NOMO-1 treated with dmso at 0.1 percent for 144 hours (cell line): ENCODE data around the gene GIMAP1.
A peak's percentile ranks its signal among the peaks of the same experiment; 100 is the strongest.
"Not testable (repeated sequence)": the region's sequence is repeated elsewhere in the genome, so short reads cannot be mapped to it uniquely, and the experiment has no call there.

Source experiments
- DNase-seq: peaks from one replicate; lab custom pipeline; 2025; ENCODE audit not compliant: unreplicated experiment; lab: John Stamatoyannopoulos, UW

Gene GIMAP1

DNA sequence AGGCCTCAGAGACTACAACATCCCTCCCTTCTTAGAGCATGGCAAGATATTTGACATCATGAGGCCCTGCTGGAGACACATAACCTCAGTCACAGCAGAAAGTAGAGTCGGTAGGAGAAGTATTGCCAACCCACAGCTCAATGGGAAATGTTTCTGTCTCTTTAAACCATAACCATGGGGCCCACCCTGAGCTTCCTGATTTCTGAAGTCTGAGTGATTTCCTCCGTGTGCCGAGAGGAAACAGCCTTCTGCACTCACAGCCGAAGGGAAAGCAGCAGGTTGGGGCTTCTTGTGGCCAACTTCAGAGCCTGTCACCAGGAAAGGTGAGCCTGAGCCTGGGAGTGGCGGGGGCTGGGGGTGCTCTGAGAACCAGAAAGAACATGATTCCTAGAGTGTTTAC, at the start of gene GIMAP1:
TSS of gene GIMAP1 (plus strand) at position 246 of the 400 bp plus-strand sequence. CDS start 2,435 bp downstream, outside the sequence.
- peak; percentile 41 for DNase-seq

- no peak for DNase-seq
Measured at GRCh38 chr7:150668472-150668911, 47.9 kb upstream of the GIMAP1 start.

- no peak for DNase-seq
Measured at GRCh38 chr7:150668977-150669376, 47.4 kb upstream of the GIMAP1 start.

DNA sequence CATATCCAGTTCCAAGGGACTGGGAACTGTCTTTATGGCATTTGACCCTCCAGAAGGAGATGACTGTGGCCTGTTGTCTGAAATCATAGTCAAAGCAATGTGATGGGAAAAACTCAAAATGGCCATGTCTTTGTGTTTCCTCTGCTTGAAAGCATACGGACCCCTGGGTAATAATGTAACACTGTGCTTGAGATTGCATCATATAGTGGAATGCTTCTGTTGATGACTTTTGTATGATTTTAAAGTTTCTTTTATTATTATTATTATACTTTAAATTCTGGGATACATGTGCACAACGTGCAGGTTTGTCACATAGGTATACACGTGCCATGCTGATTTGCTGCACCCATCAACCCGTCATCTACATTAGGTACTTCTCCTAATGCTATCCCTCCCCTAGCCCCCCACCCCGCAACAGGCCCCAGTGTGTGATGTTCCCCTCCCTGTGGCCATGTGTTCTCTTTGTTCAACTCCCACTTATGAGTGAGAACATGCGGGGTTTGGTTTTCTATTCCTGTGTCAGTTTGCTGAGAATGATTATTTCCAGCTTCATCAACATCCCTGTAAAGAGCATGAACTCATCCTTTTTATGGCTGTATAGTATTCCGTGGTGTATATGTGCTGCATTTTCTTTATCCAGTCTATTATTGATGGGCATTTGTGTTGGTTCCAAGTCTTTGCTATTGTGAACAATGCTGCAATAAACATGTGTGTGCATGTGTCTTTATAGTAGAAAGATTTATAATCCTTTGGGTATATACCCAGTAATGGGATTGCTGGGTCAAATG, 44.4 kb upstream of the GIMAP1 start:
- not testable (repeated sequence) for DNase-seq

- no peak for DNase-seq
Measured at GRCh38 chr7:150675714-150676113, 40.7 kb upstream of the GIMAP1 start.

DNA sequence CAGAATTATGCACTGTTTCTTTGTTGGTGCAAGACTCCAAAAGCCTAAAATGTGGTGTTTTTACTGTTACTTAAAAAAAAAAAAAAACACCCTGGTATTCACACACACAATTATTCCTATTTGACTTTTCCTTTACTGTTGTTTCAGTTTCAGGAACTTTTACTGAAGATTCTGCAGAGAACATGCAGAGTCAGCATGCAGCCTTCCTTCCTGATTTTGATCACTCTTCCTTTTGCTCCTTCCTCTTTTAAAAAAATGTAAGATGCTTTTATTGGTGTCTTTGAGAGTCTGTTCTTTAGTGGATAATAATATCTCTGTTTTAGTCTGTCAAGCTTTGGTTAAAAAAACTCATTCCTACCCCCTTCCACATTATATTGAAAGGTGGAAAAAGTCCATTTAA, 40.1 kb upstream of the GIMAP1 start:
- DNase-seq, result not testable (repeated sequence)

DNA sequence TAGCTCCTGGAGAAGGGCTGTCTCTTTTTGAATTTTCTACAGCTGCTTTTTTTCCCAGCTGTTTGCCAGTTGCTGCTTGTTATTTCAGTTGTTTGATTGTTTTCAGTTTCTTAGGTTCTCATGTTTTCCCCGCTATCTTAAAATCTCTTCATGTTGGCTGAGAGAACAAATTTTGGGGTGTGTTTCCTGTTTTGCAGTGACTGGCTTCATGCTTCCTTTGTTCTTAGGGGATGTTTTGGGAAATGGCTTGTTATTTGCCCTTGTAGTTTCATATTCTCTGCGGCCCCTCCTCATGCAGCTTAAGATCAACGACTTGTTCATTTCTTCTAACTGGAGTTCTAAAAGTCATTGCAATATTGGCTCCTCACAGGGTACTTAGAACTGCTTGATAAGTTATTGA, 39.6 kb upstream of the GIMAP1 start:
- not testable (repeated sequence) for DNase-seq

GRCh38 chr7:150678601-150679000, 37.8 kb upstream of the GIMAP1 start:
- not testable (repeated sequence) for DNase-seq

DNA sequence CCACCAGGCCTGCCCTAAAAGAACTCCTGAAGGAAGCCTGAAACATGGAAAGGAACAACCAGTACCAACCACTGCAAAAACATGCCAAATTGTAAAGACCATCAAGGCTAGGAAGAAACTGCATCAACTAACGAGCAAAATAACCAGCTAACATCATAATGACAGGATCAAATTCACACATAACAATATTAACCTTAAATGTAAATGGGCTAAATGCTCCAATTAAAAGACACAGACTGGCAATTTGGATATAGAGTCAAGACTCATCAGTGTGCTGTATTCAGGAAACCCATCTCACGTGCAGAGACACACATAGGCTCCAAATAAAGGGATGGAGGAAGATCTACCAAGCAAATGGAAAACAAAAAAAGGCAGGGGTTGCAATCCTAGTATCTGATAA, 36.0 kb upstream of the GIMAP1 start:
- not testable (repeated sequence) for DNase-seq

GRCh38 chr7:150685219-150686029, 31.0 kb upstream of the GIMAP1 start, which contains the start of gene GIMAP2:
TSS of gene GIMAP2 (plus strand) at chr7:150685706. CDS start at chr7:150687060, 1,354 bp downstream.
- peak; percentile 3 for DNase-seq

DNA sequence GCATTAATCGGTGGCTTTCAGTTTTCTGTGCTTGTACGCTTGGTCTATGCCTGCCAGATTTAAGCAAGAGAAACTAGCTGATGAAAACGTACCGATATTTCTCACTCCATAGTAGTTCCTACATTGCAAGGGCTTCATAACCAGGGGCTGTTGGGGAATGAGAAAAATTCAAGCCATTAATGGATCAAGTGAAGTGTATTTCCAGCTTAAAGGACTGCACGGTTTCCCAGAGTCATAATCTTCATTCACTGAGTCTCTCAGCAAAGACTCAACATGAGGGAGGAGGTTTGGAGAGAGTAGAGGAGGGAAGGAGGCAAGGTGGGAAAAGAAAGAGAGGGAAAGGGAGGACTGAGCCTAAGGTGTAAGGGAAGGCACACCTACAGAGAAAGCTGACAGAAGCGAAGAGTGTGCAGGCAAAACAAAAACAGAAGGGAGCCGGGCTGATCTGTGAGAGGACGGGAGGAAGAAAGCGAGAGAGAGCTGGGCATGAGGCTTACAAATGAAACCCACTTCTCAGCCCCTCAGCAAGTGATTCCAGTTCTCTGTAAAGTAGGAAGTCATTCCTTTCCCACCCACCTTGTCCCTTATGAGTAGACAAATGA, 30.3 kb upstream of the GIMAP1 start:
- DNase-seq, result no peak

DNA sequence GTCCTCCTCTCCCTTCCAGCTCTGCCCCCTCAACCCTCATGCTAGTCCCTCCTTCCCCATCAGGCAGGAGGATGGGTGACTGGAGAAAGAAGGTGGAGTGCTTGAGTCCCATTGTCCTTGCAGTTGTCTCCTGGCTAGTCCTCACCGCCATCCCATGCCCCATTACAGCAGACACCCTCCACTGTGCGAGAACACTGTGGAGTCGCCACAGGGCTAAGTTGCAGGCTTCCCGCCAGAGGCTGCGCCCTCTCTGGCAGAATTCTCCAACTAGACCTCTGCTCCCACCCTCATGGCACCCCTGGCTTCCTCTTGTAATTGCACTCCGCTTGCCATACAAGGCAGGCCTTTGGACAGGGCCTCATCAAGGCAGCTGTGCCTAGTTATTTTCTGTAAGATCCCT, 27.8 kb upstream of the GIMAP1 start:
- no peak for DNase-seq

- DNase-seq, result no peak
Measured at GRCh38 chr7:150695654-150696053, 20.8 kb upstream of the GIMAP1 start.

DNA sequence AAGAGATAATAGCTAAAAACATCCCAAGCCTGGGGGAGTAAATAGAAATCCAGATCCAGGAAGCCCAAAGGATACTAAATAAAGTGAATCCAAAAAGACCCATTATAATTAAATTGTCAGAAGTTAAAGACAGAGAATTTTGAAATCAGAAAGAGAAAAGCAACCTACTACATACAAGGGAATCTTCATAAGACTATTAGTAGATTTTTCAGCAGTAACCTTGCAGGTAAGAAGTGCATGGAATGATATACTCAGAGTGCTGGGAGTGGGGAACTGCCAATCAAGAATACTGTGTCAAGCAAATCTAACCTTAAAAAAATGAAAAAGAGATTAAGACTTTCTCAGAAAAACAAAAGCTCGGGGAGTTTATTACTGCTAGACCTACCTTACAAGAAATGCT, 13.2 kb upstream of the GIMAP1 start:
- no peak for DNase-seq

- DNase-seq, result no peak
Measured at GRCh38 chr7:150715293-150715692, 1.1 kb upstream of the GIMAP1 start.

- DNase-seq, result no peak
Measured at GRCh38 chr7:150715738-150716137, 675 bp upstream of the GIMAP1 start.

DNA sequence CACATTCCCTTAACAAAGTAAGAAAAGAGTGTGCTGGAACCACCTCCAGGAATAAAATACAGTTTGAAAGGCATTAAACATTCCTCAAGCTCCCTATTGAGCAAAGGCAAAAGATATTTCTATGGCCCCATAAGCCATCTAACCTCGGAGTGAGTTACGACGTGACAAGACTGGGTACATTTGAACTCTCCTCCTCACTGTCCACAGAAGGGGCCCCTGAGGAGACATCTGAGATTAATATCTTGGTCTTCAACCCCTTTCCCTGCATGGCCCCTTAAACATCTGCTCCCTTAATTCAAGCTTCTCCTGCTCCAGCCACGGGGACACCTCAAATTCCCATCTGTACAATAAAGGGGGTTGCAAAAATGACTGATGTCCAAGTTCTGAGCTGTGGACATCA, 526 bp downstream of the GIMAP1 start:
- DNase-seq, result no peak

GRCh38 chr7:150717814-150718420, 1.5 kb downstream of the GIMAP1 start:
- no peak for DNase-seq

GRCh38 chr7:150719436-150719835, 3.0 kb downstream of the GIMAP1 start:
- DNase-seq, result no peak

DNA sequence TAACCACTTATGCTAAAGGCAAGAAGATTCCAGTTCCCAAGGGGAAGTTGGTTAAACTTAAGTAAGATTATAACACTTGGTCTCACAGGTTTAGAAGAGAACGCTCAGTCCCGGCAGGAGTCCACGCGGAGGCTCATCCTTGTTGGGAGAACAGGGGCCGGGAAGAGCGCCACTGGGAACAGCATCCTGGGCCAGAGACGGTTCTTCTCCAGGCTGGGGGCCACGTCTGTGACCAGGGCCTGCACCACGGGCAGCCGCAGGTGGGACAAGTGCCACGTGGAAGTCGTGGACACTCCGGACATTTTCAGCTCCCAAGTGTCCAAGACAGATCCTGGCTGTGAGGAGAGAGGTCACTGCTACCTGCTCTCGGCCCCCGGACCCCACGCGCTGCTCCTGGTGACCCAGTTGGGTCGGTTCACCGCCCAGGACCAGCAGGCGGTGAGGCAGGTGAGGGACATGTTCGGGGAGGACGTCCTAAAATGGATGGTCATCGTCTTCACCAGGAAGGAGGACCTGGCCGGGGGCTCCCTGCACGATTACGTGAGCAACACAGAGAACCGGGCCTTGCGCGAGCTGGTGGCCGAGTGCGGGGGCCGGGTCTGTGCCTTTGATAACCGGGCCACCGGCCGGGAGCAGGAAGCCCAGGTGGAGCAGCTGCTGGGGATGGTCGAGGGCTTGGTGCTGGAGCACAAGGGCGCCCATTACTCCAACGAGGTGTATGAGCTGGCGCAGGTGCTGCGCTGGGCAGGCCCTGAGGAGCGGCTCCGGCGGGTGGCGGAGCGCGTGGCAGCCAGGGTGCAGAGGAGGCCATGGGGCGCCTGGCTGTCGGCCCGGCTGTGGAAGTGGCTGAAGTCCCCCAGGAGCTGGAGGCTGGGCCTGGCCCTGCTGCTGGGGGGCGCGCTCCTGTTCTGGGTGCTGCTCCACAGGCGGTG, 3.8 kb downstream of the GIMAP1 start:
- DNase-seq, result no peak
